Fibroblast of skin of right biceps (primary cell): ENCODE results near the gene PPP6R2.

Experiments
- DNase-seq: peaks from one replicate; pipeline ENCODE4 v3.0.0-alpha.2; 2013

PPP6R2 gene

DNA sequence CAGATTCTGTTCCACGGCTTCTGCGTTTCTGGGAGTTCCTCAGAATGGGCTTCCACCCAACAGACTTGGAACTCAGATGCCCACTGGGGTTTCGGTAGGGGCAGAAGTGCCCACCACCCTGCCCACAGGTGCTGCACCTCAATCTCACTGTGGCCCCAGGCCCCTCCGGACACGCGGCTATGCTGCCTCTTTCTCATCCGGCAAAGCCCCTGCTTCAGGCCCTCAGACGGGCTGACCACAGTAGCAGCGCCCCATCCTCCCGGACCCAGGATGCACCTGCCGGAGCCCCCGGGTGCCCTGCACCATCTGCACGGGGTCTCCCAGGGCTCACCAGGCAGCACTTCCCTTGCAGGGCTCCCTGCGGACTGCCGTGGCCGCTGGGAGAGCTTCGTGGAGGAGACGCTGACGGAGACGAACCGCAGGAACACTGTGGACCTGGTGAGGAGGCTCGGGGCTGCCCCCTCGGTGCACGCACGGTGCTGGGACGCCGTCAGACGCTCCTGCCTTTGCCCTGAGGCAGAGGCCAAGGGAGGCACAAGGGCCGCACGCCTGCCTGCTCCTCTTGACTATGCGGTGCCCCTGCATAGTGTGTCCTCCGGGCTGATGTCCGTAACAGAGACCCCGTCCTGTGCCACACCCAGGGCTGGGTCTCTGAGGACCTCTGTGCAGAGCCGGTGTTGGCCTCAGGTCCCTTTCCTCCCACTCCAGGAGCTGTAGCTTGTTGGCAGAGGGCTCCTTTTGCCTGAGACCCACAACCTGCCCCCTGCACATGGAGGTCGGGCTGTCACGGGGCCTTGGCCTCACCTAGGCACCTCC lies 93.1 kb downstream of the PPP6R2 start:
- DNase-seq: no peak

DNA sequence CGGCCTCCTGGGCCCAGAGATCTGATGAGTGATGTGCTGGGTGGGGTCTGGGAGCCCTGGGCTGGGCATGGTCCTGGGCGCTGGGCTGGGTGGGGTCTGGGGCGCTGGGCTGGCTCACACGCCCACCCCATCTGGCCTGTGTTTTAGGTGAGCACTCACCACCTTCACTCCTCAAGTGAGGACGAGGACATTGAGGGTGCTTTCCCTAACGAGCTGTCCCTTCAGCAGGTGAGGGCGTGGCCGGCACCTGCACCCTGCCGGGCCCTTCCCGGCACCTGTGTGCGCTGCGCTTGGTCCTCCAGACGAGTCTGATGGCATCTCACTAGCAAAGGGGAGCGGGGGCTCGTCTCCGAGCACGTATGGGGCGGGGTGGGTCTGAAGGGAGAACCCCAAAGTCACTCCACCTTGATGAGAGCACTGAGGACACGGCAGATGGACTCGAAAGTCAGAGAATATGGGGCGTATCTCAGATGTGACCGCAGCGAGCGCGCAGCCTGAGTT lies 93.8 kb downstream of the PPP6R2 start:
- DNase-seq: no peak

DNA sequence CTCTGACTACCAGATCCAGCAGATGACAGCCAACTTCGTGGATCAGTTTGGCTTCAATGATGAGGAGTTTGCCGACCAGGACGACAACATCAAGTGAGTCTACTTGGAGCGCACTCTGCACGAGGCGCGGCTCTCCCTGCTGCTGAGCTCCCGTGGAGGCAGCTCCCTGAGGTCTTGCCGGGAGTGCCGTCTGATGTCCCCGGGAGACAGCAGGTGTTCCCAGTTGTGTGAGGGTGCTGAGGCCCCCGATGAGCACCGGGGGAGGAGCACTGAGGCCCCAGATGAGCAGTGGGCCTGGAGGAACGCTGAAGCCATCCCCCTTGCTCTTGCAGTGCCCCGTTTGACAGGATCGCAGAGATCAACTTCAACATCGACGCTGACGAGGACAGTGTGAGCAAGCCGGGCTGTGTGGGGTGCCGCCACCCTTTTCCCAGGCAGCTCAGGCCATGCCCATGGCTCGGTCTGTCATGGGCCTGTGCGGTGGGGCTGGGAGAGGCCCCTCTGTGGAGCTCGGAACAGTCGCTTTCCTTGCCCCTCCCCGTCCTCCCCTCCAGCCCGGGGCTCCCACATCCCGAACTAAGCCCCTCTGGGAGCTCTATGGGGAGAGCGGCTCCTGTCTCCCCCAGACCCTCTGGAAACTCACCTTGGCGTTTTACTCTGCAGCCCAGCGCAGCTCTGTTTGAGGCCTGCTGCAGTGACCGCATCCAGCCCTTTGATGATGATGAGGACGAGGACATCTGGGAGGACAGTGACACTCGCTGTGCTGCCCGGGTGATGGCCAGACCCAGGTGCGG lies 94.6 kb downstream of the PPP6R2 start:
- no peak for DNase-seq

DNA sequence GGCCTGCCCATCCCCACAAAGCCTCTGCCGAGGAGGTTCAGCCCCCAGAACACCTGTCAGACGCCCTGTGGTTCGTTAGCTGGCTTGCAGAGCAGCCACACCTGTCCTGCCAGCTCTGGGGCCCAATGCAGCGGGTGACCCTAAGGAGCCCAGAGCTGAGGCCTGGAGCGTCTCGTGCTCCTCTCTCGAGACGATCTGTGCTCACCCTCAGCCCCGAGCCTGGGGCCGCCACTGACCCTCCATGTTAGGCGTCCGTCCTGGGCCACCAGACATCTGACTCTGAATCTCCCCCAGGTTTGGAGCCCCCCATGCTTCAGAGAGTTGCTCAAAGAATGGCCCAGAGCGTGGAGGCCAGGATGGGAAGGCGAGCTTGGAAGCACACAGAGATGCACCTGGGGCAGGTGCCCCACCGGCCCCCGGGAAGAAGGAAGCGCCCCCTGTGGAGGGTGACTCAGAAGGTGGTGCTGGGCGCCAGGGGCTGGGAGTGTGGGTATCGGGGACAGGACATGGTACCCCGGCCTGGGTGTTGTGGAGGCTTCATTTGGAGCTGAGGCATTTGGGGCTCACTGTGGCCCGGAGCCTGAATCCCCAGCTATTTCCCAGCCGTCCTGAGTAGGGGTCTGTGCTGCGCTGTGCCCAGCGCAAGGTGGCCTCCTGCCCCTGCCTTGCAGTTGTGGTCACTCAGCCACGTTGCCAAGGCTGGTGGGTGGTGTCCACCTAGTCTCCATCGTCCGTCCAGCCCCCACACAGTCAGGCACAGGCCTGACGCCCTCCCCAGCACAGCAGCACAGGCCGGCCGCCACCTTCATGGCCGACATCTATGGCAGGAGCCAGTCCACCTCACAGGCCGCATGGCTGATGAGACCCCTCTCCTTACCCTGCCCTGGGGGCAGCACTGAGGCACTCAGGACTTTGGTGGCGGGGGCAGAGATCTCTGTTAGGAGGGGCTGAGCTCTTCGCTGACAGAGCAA lies 95.5 kb downstream of the PPP6R2 start:
- DNase-seq: no peak

DNA sequence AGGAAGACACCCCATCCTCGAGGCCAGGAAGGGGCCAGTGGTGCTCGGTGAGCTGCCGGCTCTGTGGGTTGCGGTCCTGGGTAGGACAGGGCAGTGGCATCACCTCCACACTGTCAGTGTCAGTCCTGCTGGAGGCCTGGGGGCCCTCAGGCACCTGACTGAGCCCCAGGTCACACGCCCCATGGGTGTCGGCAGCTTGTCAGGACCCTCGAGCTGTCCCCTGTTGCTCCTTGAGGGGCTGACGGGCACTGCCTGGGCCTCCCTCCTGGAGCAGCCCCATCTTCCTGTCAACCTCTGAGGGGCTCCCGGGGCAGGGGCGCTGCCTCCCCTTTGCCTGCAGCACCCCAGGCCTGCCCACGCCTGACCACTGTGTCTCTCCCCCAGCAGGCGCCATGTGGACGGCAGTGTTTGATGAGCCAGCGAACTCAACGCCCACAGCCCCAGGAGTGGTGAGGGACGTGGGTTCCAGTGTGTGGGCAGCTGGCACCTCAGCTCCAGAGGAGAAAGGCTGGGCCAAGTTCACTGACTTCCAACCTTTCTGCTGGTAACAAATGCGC lies 96.3 kb downstream of the PPP6R2 start:
- no peak for DNase-seq

DNA sequence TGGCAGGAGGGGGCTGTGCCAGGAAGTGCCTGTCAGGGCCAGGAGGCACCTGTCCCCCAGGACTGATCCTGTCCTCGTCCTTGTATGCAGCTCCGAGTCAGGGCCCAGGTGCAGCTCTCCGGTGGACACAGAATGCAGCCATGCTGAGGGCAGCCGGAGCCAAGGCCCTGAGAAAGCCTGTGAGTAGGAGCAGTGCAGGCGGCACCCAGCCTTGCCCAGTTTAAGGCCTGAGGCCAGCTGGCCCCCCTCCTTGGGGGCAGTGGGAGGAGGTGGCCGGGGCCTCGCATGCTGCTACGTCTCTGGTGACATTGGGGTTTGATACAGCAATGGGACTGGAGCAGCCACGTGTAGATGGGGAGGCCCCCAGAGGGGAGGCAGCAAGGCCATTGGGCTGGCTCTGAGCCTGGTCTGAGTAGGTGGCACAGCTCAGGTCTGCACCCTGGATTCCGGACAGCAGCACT lies 96.8 kb downstream of the PPP6R2 start:
- no peak for DNase-seq

- DNase-seq: no peak
Observed at GRCh38 chr22:50440544-50441249, 97.6 kb downstream of the PPP6R2 start.

DNA sequence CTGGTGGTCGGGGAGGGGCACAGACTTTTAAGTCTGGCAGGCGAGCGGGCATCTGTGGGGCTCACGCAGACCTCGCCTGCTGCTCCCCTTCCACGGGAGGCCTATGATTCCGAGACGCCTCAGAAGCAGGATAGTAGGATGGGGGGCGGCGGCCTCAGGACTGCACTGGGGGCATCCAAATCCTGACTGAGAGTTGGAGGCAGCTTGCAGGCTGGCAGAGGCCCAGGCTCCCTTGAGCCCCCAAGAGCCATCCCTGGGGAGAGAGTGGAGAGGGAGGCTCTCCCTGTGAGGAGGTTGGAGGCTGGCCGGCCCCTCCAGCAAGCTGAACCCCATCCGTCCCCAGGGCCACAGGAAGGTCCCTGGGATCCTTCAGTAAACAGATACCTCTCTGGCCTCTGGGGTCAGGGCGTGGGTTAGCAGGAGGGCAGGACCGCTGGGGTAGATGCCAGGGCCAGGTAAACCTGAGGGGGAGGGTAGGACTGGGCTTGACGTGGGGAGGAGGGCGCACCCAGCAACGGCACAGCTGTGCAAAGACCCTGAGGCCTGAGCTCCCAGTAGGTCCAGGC lies 98.4 kb downstream of the PPP6R2 start:
- DNase-seq: no peak

- DNase-seq: no peak
Observed at GRCh38 chr22:50443197-50443596, 100.1 kb downstream of the PPP6R2 start.

- DNase-seq: no peak
Observed at GRCh38 chr22:50443801-50444625, 100.9 kb downstream of the PPP6R2 start.

GRCh38 chr22:50444663-50445062 lies 101.5 kb downstream of the PPP6R2 start:
- DNase-seq: peak; percentile 41

- no peak for DNase-seq
Observed at GRCh38 chr22:50445071-50445879, 102.1 kb downstream of the PPP6R2 start.

DNA sequence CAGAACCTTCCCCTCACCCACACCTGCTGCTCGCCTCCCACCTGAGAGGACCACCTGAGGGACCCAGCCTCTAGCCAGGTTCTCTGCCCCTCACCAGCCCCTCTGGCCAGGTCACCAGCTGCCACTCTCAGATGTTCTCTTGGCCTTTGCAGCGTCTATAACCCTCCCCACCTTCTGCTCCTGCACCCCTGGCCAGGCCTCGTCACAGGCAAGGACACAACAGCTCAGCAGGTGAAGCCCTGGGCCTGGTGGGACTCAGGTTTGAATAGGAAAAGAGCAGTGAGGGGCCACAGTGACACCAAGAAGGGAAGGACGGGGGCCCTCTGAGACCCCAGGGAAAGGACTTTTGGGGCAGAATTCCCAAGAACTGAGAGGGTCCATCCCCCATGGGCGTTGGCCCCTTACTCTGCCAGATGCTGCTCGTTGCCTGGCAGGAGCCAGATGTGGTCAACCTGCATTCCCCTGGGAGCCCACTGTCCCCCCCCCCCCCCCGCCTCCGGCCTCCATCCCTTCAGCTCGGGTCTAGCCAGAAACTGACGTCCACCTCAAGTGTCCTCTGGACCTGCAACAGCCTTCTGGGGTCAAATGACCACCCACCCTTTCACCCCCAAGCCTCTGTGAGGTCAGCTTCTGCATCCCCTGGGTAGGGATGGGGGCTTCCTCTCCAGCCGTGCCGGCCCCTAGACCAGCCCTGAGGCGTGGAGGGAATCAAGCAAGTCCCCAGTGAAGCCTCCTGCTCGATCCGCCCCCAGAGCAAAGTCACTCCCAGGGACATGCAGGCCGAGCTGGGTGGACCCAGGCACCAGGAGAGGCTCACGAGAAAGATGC lies 103.0 kb downstream of the PPP6R2 start:
- no peak for DNase-seq

- DNase-seq: no peak
Observed at GRCh38 chr22:50446708-50447575, 103.8 kb downstream of the PPP6R2 start.

DNA sequence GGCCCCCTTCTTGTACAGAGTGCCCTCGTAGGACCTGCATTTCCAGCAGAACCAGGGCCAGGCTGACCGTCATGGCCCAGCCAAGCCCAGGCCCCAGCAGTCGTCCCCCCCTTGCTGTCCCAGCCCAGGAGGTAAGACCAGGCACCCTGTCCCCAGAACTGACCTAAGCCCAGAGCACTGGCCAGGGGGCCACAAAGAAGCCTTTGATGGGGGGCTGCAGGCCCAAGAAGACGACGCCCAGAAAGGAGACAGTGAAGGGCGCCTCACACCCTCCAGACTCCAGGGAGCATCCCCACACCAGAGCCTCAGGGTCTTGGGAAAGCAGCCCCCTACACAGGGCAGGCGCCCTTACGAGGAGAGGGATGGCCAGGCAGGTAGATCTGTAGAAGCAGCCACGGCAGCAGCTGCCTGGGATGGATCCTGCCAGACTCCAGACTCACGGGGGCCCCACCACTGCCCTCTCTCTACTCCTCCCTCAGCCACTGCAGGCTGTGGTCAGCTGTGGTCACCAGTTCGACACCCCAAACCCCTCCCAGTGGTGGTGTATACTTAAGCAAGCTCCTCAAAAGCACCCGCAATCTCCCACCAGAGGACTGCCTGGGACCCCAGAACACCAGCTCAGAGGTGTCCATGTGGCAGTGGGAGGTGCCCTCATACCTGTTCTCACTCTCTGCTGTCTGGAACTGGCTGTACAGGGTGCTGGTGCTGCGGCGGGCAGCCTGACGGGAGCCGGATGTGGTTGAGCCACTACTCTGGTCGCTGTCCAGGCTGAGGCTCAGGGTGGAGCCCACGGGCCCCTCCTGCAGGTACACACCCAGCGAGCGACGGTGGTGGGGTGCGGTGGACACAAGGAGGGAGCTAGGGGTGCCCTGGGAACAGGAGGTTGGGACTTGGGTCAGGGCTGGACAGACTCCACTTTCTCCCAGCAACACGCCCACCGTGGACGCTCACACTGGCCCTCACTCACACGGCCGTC lies 104.7 kb downstream of the PPP6R2 start:
- DNase-seq: no peak

- no peak for DNase-seq
Observed at GRCh38 chr22:50452649-50453048, 109.5 kb downstream of the PPP6R2 start.
